ENCODE results near the gene DAAM1. TPM values are rescaled to one million over a fixed set of nuclear protein-coding genes. Genes with fewer than 3 reads are reported as not detected.

Gene DAAM1
- total and polyA plus RNA-seq, 10 donors: 8.3 to 76.1 (median 35.2) TPM

DNA sequence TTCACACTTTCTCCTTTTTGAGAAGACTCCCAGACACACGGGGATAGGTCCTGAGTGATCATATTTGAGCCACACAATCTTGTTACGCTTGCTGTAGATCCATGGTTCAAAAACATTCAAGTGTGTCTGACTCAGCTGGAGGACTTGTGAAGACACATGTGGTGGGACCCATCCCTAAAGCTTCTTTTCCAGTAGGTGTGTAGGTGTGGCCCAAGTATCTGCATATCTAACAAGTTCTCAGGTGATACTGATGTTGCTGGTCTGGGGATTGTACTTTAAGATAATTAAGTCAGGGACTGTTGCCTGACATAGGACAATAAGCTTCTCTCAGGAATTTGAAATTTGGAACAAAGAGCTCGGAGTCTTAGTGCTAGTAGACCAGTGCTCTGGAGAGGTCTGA is 4.1 kb upstream of the DAAM1 start:
- no peak overlapping the region for H3K4me3 ChIP-seq
- no peaks in the 10 kb centered on the region for H3K36me3 ChIP-seq
- 84 to 93% (median 88%) methylated on average over 3 of the region's 3 CpGs for WGBS, 5 donors
- H3K27ac ChIP-seq: no peak overlapping the region
- no peaks in the 10 kb centered on the region for H3K9me3 ChIP-seq
- H3K27me3 ChIP-seq (replicated peaks in 1 of 7): peaks cover 0 to 6% (median 0%) of the 10 kb centered on the region in 7 donors
- intact Hi-C loops (cut with DNase I; ENCODE audit: low total_unique reads): no loop called here
- DNase-seq: no peak
- TF ChIP-seq POLR2AphosphoS5 (IDR thresholded peaks at IDR 0.05) (no peak), POLR2A (IDR thresholded peaks at IDR 0.05) (no peak)
- TF ChIP-seq, protein P1, sequence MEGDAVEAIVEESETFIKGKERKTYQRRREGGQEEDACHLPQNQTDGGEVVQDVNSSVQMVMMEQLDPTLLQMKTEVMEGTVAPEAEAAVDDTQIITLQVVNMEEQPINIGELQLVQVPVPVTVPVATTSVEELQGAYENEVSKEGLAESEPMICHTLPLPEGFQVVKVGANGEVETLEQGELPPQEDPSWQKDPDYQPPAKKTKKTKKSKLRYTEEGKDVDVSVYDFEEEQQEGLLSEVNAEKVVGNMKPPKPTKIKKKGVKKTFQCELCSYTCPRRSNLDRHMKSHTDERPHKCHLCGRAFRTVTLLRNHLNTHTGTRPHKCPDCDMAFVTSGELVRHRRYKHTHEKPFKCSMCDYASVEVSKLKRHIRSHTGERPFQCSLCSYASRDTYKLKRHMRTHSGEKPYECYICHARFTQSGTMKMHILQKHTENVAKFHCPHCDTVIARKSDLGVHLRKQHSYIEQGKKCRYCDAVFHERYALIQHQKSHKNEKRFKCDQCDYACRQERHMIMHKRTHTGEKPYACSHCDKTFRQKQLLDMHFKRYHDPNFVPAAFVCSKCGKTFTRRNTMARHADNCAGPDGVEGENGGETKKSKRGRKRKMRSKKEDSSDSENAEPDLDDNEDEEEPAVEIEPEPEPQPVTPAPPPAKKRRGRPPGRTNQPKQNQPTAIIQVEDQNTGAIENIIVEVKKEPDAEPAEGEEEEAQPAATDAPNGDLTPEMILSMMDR (IDR thresholded peaks at IDR 0.05 in 8 of 11, conservative IDR thresholded peaks at IDR 0.05 in 3 of 11): no peak
- peaks cover 0 to 13% (median 7%) of the 10 kb centered on the region in 6 donors for H3K4me1 ChIP-seq

DNA sequence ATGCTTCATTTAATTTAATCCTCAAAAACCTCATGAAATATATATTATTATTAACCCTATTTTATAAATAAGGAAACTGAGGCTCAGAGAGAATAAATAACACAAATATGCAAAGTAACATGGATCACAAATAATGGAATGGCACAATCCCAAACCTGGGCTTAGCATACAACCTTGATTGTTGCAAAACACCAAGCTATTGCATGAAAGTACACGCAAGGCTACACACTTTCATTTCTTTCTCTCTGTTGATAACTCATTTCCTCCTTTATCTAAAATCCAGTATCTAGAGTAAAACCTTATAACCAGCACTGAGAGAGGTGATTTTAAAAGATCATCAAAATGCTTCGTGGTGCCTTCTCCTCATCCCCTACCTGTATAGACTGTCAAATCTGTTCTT is 2.8 kb upstream of the DAAM1 start:
- H3K36me3 ChIP-seq: no peaks in the 10 kb centered on the region
- H3K27ac ChIP-seq: no peak overlapping the region
- 61 to 79% (median 66%) methylated on average over 2 of the region's 2 CpGs for WGBS, 5 donors
- intact Hi-C loops (cut with DNase I; ENCODE audit: low total_unique reads): no loop called here
- TF ChIP-seq, protein P1 (IDR thresholded peaks at IDR 0.05 in 8 of 11, conservative IDR thresholded peaks at IDR 0.05 in 3 of 11): no peak
- no peak for TF ChIP-seq POLR2A (IDR thresholded peaks at IDR 0.05)
- no peak for TF ChIP-seq POLR2AphosphoS5 (IDR thresholded peaks at IDR 0.05)
- H3K27me3 ChIP-seq (replicated peaks in 1 of 7): peaks cover 0 to 6% (median 0%) of the 10 kb centered on the region in 7 donors
- no peaks in the 10 kb centered on the region for H3K9me3 ChIP-seq
- H3K4me1 ChIP-seq: peaks cover 5 to 26% (median 20%) of the 10 kb centered on the region in 6 donors
- DNase-seq: no peak
- H3K4me3 ChIP-seq: no peak overlapping the region

DNA sequence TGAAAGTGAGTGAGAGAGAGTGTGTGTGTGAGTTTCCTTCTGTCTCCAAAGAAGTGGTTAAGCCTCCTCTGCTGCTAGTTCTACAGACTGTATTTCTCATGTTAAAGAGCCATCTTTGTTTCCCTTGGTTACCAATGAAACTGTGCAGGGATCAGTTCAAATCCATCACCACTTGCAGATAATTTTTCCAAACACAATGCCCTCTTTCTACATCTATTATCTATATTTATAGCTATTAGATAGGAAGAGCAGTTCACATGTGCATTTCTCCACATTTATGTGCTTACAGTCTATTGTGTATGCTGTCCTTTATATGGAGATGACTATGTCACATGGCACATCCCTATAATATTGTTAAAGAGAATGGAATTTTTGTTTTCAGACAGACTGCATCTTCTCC is 2.2 kb upstream of the DAAM1 start:
- Histone ChIP-seq H3K36me3 (no peaks in the 10 kb centered on the region), H3K27me3 (replicated peaks in 1 of 7) (peaks cover 0 to 6% (median 0%) of the 10 kb centered on the region in 7 donors), H3K9me3 (no peaks in the 10 kb centered on the region), H3K27ac (no peak overlapping the region), H3K4me1 (peaks cover 5 to 30% (median 21%) of the 10 kb centered on the region in 6 donors), H3K4me3 (no peak overlapping the region)
- no peak for DNase-seq
- TF ChIP-seq POLR2A (IDR thresholded peaks at IDR 0.05) (no peak), POLR2AphosphoS5 (IDR thresholded peaks at IDR 0.05) (no peak)
- intact Hi-C loops (cut with DNase I; ENCODE audit: low total_unique reads): no loop called here

DNA sequence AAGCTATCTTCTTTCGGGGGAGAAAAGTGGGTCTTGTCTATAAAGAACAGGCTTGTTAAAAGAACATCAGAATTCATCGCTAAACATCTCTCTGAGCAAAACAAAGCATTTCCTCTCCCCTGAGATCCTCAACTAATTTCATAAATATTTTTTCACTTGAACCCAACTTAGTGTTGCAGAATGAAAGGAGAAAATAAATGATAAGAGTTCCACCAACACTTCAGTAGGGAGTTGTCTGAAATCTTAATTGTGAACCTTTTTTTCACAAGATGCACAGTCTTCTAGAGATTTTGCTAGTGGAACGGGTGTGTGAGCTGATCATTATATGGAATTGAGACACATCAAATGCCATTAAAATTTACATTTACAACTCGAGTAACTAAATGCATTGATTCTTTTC is 1.3 kb upstream of the DAAM1 start:
- 62 to 68% (median 66%) methylated on average over 4 of the region's 4 CpGs for WGBS, 5 donors
- Histone ChIP-seq H3K27me3 (replicated peaks in 1 of 7) (peaks cover 0 to 6% (median 0%) of the 10 kb centered on the region in 7 donors), H3K9me3 (no peaks in the 10 kb centered on the region), H3K4me3 (peak overlapping the region in 2 of 8 donors; percentile 72 to 93), H3K36me3 (no peaks in the 10 kb centered on the region), H3K27ac (no peak overlapping the region), H3K4me1 (peaks cover 5 to 30% (median 21%) of the 10 kb centered on the region in 6 donors)
- DNase-seq: no peak
- TF ChIP-seq, protein P1 (IDR thresholded peaks at IDR 0.05 in 8 of 11, conservative IDR thresholded peaks at IDR 0.05 in 3 of 11): no peak
- no peak for TF ChIP-seq POLR2A (IDR thresholded peaks at IDR 0.05)
- TF ChIP-seq POLR2AphosphoS5 (IDR thresholded peaks at IDR 0.05): no peak
- intact Hi-C loops (cut with DNase I; ENCODE audit: low total_unique reads): no loop called here

Data from spleen (tissue), 11 donors.